ENCODE data around the gene LONP2. TPM values are rescaled to one million over a fixed set of nuclear protein-coding genes. Genes with fewer than 3 reads are reported as not detected.

The LONP2 gene
- polyA plus RNA-seq, 1 donor from 2014 or later: 38.6 TPM

DNA sequence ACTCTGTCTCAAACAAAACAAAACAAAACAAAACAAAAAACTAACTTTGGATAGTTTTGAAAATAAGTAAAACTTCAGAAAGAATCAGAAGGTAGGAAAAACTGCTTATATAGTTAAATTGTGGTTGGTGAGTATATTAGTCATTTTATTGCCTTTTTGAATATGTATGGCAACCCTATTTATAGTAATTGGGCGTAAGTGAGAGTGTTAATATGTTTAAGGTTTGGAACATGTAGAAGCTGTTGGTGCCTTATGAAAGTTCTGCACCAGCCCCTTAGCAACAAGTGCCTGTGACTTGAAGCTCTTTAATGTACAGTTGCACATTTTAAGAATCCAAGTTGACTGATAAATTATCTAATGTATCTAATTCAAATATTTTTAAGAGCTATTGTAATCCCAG, 50.6 kb downstream of the LONP2 start:
- TF ChIP-seq EZH2 (IDR thresholded peaks at IDR 0.05; ENCODE audit: borderline replicate concordance, insufficient read depth, low read length, poor library complexity, severe bottlenecking) (no peak), SMC3 (conservative IDR thresholded peaks at IDR 0.05; ENCODE audit: poor library complexity) (no peak), POLR2AphosphoS5 (IDR thresholded peaks at IDR 0.05) (no peak), MXI1 (conservative IDR thresholded peaks at IDR 0.05; ENCODE audit: poor library complexity, severe bottlenecking) (no peak), RAD21 (conservative IDR thresholded peaks at IDR 0.05) (no peak), EP300 (conservative IDR thresholded peaks at IDR 0.05; ENCODE audit: poor library complexity, severe bottlenecking) (no peak), TAF1 (IDR thresholded peaks at IDR 0.05; ENCODE audit: low read depth) (no peak)
- TF ChIP-seq, protein P1, sequence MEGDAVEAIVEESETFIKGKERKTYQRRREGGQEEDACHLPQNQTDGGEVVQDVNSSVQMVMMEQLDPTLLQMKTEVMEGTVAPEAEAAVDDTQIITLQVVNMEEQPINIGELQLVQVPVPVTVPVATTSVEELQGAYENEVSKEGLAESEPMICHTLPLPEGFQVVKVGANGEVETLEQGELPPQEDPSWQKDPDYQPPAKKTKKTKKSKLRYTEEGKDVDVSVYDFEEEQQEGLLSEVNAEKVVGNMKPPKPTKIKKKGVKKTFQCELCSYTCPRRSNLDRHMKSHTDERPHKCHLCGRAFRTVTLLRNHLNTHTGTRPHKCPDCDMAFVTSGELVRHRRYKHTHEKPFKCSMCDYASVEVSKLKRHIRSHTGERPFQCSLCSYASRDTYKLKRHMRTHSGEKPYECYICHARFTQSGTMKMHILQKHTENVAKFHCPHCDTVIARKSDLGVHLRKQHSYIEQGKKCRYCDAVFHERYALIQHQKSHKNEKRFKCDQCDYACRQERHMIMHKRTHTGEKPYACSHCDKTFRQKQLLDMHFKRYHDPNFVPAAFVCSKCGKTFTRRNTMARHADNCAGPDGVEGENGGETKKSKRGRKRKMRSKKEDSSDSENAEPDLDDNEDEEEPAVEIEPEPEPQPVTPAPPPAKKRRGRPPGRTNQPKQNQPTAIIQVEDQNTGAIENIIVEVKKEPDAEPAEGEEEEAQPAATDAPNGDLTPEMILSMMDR (IDR thresholded peaks at IDR 0.05; ENCODE audit: poor library complexity, severe bottlenecking): no peak
- TF ChIP-seq, protein P2, sequence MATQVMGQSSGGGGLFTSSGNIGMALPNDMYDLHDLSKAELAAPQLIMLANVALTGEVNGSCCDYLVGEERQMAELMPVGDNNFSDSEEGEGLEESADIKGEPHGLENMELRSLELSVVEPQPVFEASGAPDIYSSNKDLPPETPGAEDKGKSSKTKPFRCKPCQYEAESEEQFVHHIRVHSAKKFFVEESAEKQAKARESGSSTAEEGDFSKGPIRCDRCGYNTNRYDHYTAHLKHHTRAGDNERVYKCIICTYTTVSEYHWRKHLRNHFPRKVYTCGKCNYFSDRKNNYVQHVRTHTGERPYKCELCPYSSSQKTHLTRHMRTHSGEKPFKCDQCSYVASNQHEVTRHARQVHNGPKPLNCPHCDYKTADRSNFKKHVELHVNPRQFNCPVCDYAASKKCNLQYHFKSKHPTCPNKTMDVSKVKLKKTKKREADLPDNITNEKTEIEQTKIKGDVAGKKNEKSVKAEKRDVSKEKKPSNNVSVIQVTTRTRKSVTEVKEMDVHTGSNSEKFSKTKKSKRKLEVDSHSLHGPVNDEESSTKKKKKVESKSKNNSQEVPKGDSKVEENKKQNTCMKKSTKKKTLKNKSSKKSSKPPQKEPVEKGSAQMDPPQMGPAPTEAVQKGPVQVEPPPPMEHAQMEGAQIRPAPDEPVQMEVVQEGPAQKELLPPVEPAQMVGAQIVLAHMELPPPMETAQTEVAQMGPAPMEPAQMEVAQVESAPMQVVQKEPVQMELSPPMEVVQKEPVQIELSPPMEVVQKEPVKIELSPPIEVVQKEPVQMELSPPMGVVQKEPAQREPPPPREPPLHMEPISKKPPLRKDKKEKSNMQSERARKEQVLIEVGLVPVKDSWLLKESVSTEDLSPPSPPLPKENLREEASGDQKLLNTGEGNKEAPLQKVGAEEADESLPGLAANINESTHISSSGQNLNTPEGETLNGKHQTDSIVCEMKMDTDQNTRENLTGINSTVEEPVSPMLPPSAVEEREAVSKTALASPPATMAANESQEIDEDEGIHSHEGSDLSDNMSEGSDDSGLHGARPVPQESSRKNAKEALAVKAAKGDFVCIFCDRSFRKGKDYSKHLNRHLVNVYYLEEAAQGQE (IDR thresholded peaks at IDR 0.05; ENCODE audit: borderline replicate concordance): no peak

DNA sequence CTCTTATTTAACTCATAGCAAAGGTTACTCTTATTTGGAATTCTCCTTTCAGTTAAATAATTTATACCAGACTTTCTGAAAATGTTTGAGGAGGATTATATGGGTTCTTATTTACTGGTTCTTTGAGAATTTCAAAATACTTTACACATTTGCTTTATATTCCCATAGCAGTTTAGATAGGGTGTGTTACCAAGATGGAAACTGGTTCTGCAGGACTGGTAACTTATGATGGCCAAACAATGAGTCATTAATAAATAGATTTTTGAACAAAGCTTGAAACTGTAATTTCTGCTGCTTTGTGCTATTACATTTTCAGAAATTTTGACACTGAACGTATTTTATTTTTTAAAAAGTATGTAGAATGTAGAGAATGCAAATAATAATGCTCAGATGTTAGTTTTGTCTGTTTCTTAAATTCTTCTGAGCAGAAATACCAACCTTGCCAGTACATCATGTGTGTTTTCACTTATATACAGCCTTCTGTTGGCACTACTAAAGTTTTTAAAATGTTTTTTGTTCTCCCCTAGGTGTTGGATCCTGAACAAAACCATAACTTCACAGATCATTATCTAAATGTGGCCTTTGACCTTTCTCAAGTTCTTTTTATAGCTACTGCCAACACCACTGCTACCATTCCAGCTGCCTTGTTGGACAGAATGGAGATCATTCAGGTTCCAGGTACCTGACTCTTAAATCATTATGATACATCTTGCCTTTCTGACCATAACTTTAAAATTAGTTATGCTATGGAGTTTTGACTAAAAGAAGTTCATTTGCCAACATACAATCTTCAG, 51.6 kb downstream of the LONP2 start:
- no peaks in the 10 kb centered on the region for H3K79me2 ChIP-seq (replicated peaks; ENCODE audit: insufficient read depth, low read length)
- no peaks in the 10 kb centered on the region for H3K27me3 ChIP-seq (ENCODE audit: insufficient read depth, low read depth, low read length)
- H3K4me3 ChIP-seq (ENCODE audit: low read length): no peak overlapping the region

More for the DNA sequence above, 50.6 kb downstream of the LONP2 start:
- no peak overlapping the region for H3K4me3 ChIP-seq (ENCODE audit: low read length)
- H3K9me2 ChIP-seq (ENCODE audit: insufficient read depth, low read length): no peaks in the 10 kb centered on the region
- H3F3A ChIP-seq (ENCODE audit: insufficient read depth, low read length, poor library complexity, severe bottlenecking): no peaks in the 10 kb centered on the region
- no peak overlapping the region for H3K27ac ChIP-seq (ENCODE audit: low read length)
- peaks cover 6% of the 10 kb centered on the region for H3K36me3 ChIP-seq (ENCODE audit: insufficient read depth, low read length)
- no peaks in the 10 kb centered on the region for H4K20me1 ChIP-seq (ENCODE audit: insufficient read depth)
- H3K9me3 ChIP-seq (ENCODE audit: low read length): no peaks in the 10 kb centered on the region
- no peak overlapping the region for H3K4me2 ChIP-seq (ENCODE audit: low read length)
- no peaks in the 10 kb centered on the region for H3K27me3 ChIP-seq (ENCODE audit: insufficient read depth, low read depth, low read length)
- H3K79me2 ChIP-seq (replicated peaks; ENCODE audit: insufficient read depth, low read length): no peaks in the 10 kb centered on the region
- no peak overlapping the region for H2AFZ ChIP-seq (ENCODE audit: low read depth, low read length)
- no peak overlapping the region for H3K9ac ChIP-seq (ENCODE audit: low read length)

More for the DNA sequence above, 51.6 kb downstream of the LONP2 start:
- TF ChIP-seq, protein P1 (IDR thresholded peaks at IDR 0.05; ENCODE audit: poor library complexity, severe bottlenecking): no peak
- TF ChIP-seq, protein P2 (IDR thresholded peaks at IDR 0.05; ENCODE audit: borderline replicate concordance): no peak
- TF ChIP-seq MXI1 (conservative IDR thresholded peaks at IDR 0.05; ENCODE audit: poor library complexity, severe bottlenecking) (no peak), EZH2 (IDR thresholded peaks at IDR 0.05; ENCODE audit: borderline replicate concordance, insufficient read depth, low read length, poor library complexity, severe bottlenecking) (no peak), TAF1 (IDR thresholded peaks at IDR 0.05; ENCODE audit: low read depth) (no peak), EP300 (conservative IDR thresholded peaks at IDR 0.05; ENCODE audit: poor library complexity, severe bottlenecking) (no peak), SMC3 (conservative IDR thresholded peaks at IDR 0.05; ENCODE audit: poor library complexity) (no peak), POLR2AphosphoS5 (IDR thresholded peaks at IDR 0.05) (no peak), RAD21 (conservative IDR thresholded peaks at IDR 0.05) (no peak)
- H3K36me3 ChIP-seq (ENCODE audit: insufficient read depth, low read length): peaks cover 11% of the 10 kb centered on the region
- H3K9me3 ChIP-seq (ENCODE audit: low read length): no peaks in the 10 kb centered on the region
- H3K4me2 ChIP-seq (ENCODE audit: low read length): no peak overlapping the region
- no peak overlapping the region for H3K27ac ChIP-seq (ENCODE audit: low read length)
- H2AFZ ChIP-seq (ENCODE audit: low read depth, low read length): no peak overlapping the region
- no peaks in the 10 kb centered on the region for H4K20me1 ChIP-seq (ENCODE audit: insufficient read depth)
- H3K9ac ChIP-seq (ENCODE audit: low read length): no peak overlapping the region
- no peaks in the 10 kb centered on the region for H3K9me2 ChIP-seq (ENCODE audit: insufficient read depth, low read length)
- H3F3A ChIP-seq (ENCODE audit: insufficient read depth, low read length, poor library complexity, severe bottlenecking): no peaks in the 10 kb centered on the region

Data from neural cell (in vitro differentiated cells).